Tibial nerve (tissue), 4 donors: ENCODE measurements around the gene DPF1.

Source experiments
- CTCF ChIP-seq, 5 experiments: fragments of 200-600 bp in 3 of 5; fragments of 450-650 bp in 2 of 5; sonication (generic) in 3 of 5; IDR thresholded peaks; one replicate each; pipeline ENCODE4 v1.5.1; 2016 to 2019; ENCODE audit warnings: antibody characterized with exemption in 5 of 5, mild to moderate bottlenecking in 3 of 5, moderate library complexity in 2 of 5
- EP300 ChIP-seq, 2 donors: sonication (generic); formaldehyde crosslinking; IDR thresholded peaks; one replicate each; pipeline ENCODE4 v1.6.1; 2017; ENCODE audit warnings: antibody characterized with exemption in 2 of 2, mild to moderate bottlenecking in 1 of 2
- POLR2A ChIP-seq, 2 donors: fragments of 450-650 bp; IDR thresholded peaks; one replicate each; pipeline ENCODE4 v1.6.1; 2017; ENCODE audit warnings: antibody characterized with exemption in 2 of 2, mild to moderate bottlenecking in 2 of 2, moderate library complexity in 2 of 2

GRCh38 chr19:38196245-38196837 lies 27.7 kb downstream of the DPF1 start:
- no peak for TF ChIP-seq CTCF (IDR thresholded peaks at IDR 0.05)
- no peak for TF ChIP-seq EP300 (IDR thresholded peaks at IDR 0.05)
- no peak for TF ChIP-seq POLR2A (IDR thresholded peaks at IDR 0.05)
